Ishikawa (cell line): ENCODE data around the gene HBB.
"Not testable (repeated sequence)": the region's sequence is repeated elsewhere in the genome, so short reads cannot be mapped to it uniquely, and the experiment has no call there.

Experiments
- CEBPB ChIP-seq: IDR thresholded peaks from 2 replicates; pipeline ENCODE4 v1.6.1; 2012
- CREB1 ChIP-seq: IDR thresholded peaks from 2 replicates; pipeline ENCODE4 v1.6.1; 2012; ENCODE audit warnings: low read depth
- EGR1 ChIP-seq: IDR thresholded peaks from 2 replicates; pipeline ENCODE4 v1.6.1; 2012
- EP300 ChIP-seq: IDR thresholded peaks from 2 replicates; pipeline ENCODE4 v1.6.1; 2012; ENCODE audit warnings: borderline replicate concordance
- FOXM1 ChIP-seq: IDR thresholded peaks from 2 replicates; pipeline ENCODE4 v1.6.1; 2012; ENCODE audit warnings: low read depth, borderline replicate concordance
- NFIC ChIP-seq: IDR thresholded peaks from 2 replicates; pipeline ENCODE4 v1.6.1; 2012
- RAD21 ChIP-seq: IDR thresholded peaks from 2 replicates; pipeline ENCODE4 v1.6.1; 2012; ENCODE audit warnings: low read depth
- REST ChIP-seq: IDR thresholded peaks from 2 replicates; pipeline ENCODE4 v1.6.1; 2012; ENCODE audit warnings: low read depth, mild to moderate bottlenecking
- TAF1 ChIP-seq: IDR thresholded peaks from 2 replicates; pipeline ENCODE4 v1.6.1; 2012; ENCODE audit warnings: low read depth, mild to moderate bottlenecking
- TCF12 ChIP-seq: IDR thresholded peaks from 2 replicates; pipeline ENCODE4 v1.6.1; 2012; ENCODE audit warnings: low read depth
- TEAD4 ChIP-seq: IDR thresholded peaks from 2 replicates; pipeline ENCODE4 v1.6.1; 2012
- USF1 ChIP-seq: IDR thresholded peaks from 2 replicates; pipeline ENCODE4 v1.6.1; 2012
- YY1 ChIP-seq: IDR thresholded peaks from 2 replicates; pipeline ENCODE4 v1.6.1; 2012; ENCODE audit warnings: low read depth
- ZBTB7A ChIP-seq: IDR thresholded peaks from 2 replicates; pipeline ENCODE4 v1.6.1; 2012; ENCODE audit warnings: low read depth
- TF ChIP-seq, protein P1 (sequence below): IDR thresholded peaks from 2 replicates; pipeline ENCODE4 v1.6.1; 2012

HBB gene

GRCh38 chr11:5265832-5266231, 39.0 kb upstream of the HBB start:
- TF ChIP-seq EGR1: no peak
- TF ChIP-seq, protein P1, sequence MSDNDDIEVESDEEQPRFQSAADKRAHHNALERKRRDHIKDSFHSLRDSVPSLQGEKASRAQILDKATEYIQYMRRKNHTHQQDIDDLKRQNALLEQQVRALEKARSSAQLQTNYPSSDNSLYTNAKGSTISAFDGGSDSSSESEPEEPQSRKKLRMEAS: no peak
- no peak for TF ChIP-seq ZBTB7A
- TF ChIP-seq FOXM1: no peak
- no peak for TF ChIP-seq USF1
- TF ChIP-seq CREB1: no peak
- TF ChIP-seq TCF12: no peak
- no peak for TF ChIP-seq EP300
- no peak for TF ChIP-seq YY1
- TF ChIP-seq RAD21: no peak
- TF ChIP-seq TEAD4: no peak
- no peak for TF ChIP-seq NFIC
- no peak for TF ChIP-seq TAF1
- no peak for TF ChIP-seq CEBPB
- no peak for TF ChIP-seq REST

GRCh38 chr11:5258543-5259262, 31.8 kb upstream of the HBB start:
- TF ChIP-seq TCF12: no peak
- TF ChIP-seq CREB1: no peak
- no peak for TF ChIP-seq EGR1

- no peak for TF ChIP-seq TEAD4
- TF ChIP-seq FOXM1: no peak
- TF ChIP-seq ZBTB7A: no peak
- TF ChIP-seq TAF1: no peak
- no peak for TF ChIP-seq RAD21
- no peak for TF ChIP-seq USF1
- TF ChIP-seq CREB1: no peak
- no peak for TF ChIP-seq NFIC
- no peak for TF ChIP-seq CEBPB
- TF ChIP-seq EGR1: no peak
Observed at GRCh38 chr11:5257296-5257695, 30.4 kb upstream of the HBB start.

DNA sequence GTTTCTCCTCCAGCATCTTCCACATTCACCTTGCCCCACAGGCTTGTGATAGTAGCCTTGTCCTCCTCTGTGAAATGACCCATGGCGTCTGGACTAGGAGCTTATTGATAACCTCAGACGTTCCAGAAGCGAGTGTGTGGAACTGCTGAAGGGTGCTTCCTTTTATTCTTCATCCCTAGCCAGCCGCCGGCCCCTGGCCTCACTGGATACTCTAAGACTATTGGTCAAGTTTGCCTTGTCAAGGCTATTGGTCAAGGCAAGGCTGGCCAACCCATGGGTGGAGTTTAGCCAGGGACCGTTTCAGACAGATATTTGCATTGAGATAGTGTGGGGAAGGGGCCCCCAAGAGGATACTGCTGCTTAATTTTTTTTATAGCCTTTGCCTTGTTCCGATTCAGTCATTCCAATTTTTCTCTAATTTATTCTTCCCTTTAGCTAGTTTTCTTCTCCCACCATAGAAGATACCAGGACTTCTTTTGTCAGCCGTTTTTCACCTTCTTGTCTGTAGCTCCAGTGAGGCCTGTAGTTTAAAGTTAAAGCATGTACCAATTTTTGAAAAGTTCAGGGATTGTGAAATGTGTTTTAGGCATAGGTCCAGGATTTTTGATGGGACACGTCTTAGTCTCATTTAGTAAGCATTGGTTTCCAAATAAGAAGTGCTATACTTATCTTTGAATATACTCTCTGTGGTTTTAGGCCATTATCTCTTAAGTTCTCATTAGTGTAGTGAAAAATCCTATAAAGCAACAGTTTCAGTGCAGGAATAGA, 28.0 kb upstream of the HBB start, which contains the start of gene HBG2:
HBG2 (minus strand) TSS at position 136 of the 768 bp plus-strand sequence; CDS start at position 83, 53 bp downstream.
- TF ChIP-seq USF1, EP300: not testable (repeated sequence)
- TF ChIP-seq, protein P1: not testable (repeated sequence)

GRCh38 chr11:5252919-5253265, 26.0 kb upstream of the HBB start:
- no peak for TF ChIP-seq REST
- no peak for TF ChIP-seq FOXM1
- TF ChIP-seq TCF12: no peak
- no peak for TF ChIP-seq ZBTB7A
- TF ChIP-seq TAF1: no peak
- no peak for TF ChIP-seq NFIC
- no peak for TF ChIP-seq CEBPB
- no peak for TF ChIP-seq EP300
- no peak for TF ChIP-seq CREB1
- TF ChIP-seq TEAD4: no peak
- TF ChIP-seq USF1: no peak
- no peak for TF ChIP-seq EGR1
- TF ChIP-seq RAD21: no peak
- TF ChIP-seq, protein P1: no peak
- TF ChIP-seq YY1: no peak
